Right lobe of liver (tissue), 6 donors: ENCODE measurements around the gene TBCE. TPM values are rescaled to one million over a fixed set of nuclear protein-coding genes. Genes with fewer than 3 reads are reported as not detected.

Experiments
- ATAC-seq, 4 donors: fragments of 200-7000 bp; cut with Tn5 transposase; one replicate each; pipeline ENCODE4 v1.9.1; 2020; ENCODE audit warnings: mild to moderate bottlenecking in 4 of 4, moderate library complexity in 4 of 4
- DNase-seq, 3 donors: peaks; one replicate each; pipeline ENCODE4 v3.0.0-alpha.2; 2020
- H3K27ac ChIP-seq, 3 donors: fragments of 200-600 bp; one replicate each; pipeline ENCODE4 v1.8.0; 2022
- H3K27me3 ChIP-seq, 2 donors: fragments of 200-600 bp; one replicate each; pipeline ENCODE4 v1.8.0; 2022
- H3K36me3 ChIP-seq, 4 donors: fragments of 200-600 bp; sonication (generic) in 1 of 4; one replicate each; pipeline versions ENCODE4 v1.5.1 to v1.8.0; 2017 to 2022; ENCODE audit warnings: control low read depth in 1 of 4
- H3K4me1 ChIP-seq, 4 donors: fragments of 200-600 bp; sonication (generic) in 1 of 4; one replicate each; pipeline versions ENCODE4 v1.5.1 to v1.8.0; 2017 to 2022; ENCODE audit warnings: control low read depth in 1 of 4
- H3K4me3 ChIP-seq, 3 donors: fragments of 200-600 bp; one replicate each; pipeline ENCODE4 v1.8.0; 2022
- H3K9me3 ChIP-seq, 4 donors: fragments of 200-600 bp; sonication (generic) in 1 of 4; one replicate each; pipeline versions ENCODE4 v1.5.1 to v1.8.0; 2017 to 2022; ENCODE audit warnings: control low read depth in 1 of 4
- CTCF ChIP-seq, 4 donors: fragments of 200-600 bp in 3 of 4; fragments of 450-650 bp in 1 of 4; IDR thresholded peaks; one replicate each; pipeline versions ENCODE4 v1.5.1 to v1.8.0; 2016 to 2022; ENCODE audit warnings: antibody characterized with exemption in 4 of 4, mild to moderate bottlenecking in 2 of 4
- POLR2A ChIP-seq: fragments of 450-650 bp; IDR thresholded peaks from one replicate; pipeline ENCODE4 v1.6.1; 2017; ENCODE audit warnings: antibody characterized with exemption, mild to moderate bottlenecking
- WGBS: methylation state at CpG from one replicate; pipeline ENCODE4 v1.1.6; 2018; ENCODE audit warnings: low coverage, low lambda C conversion rate; ENCODE audit not compliant: insufficient coverage; ENCODE audit errors: missing lambda C conversion rate; 5-methylcytosine and 5-hydroxymethylcytosine counted together
- intact Hi-C, 2 donors: fragments of 100-400 bp; cut with DNase I; formaldehyde crosslinking; loops; one replicate each; pipeline versions ENCODE4 v1.11.2 to v1.14.1; 2022
- total RNA-seq, 6 experiments: library from RNA; depleted of rRNA in 2 of 6; stranded (reverse); fragments of >200 nt in 2 of 6; fragmentation: NEBNext Ultra II Directional in 3 of 6; extraction: Animal tissue kit (Norgen Biotek cat#: 25700) in 3 of 6; gene quantifications; one replicate each; pipeline versions ENCODE4 v1.1.0 to v1.2.4, GENCODE V29; 2016 to 2023
- donor health status: DM: no; HTN: yes; CAD: no.
- donor health status: DM: no; HTN: no; CAD: no.
- donor health status: DM: no; HTN: no; CAD: no.
- donor health status: DM: no; HTN: yes; CAD: no.
- donor health status: DM: no; HTN: yes; CAD: no.

TBCE gene
- total RNA-seq, 6 experiments from 2014 or later = 11.2 to 16.6 (median 13.3) TPM

GRCh38 chr1:235470741-235471439 is 103.7 kb downstream of the TBCE start:
- Histone ChIP-seq H3K4me1 (no peaks in the 10 kb centered on the region), H3K4me3 (no peak overlapping the region), H3K9me3 (no peaks in the 10 kb centered on the region), H3K27ac (no peak overlapping the region), H3K36me3 (peaks cover 0 to 3% (median 0%) of the 10 kb centered on the region in 4 donors), H3K27me3 (no peaks in the 10 kb centered on the region)
- no peak for DNase-seq
- intact Hi-C loops = no loop called here
- no peak for ATAC-seq
- WGBS = 83% methylated on average over 6 of the region's 6 CpGs
- TF ChIP-seq CTCF (IDR thresholded peaks at IDR 0.05) (no peak), POLR2A (no peak)

- 91% methylated on average over 1 of the region's 1 CpG for WGBS
- no peaks in the 10 kb centered on the region for H3K9me3 ChIP-seq
Observed at GRCh38 chr1:235473806-235474205, 106.6 kb downstream of the TBCE start.

GRCh38 chr1:235483090-235483489 is 115.9 kb downstream of the TBCE start:
- Histone ChIP-seq H3K9me3 (no peaks in the 10 kb centered on the region), H3K27me3 (no peaks in the 10 kb centered on the region), H3K4me3 (no peak overlapping the region), H3K27ac (no peak overlapping the region), H3K4me1 (no peaks in the 10 kb centered on the region), H3K36me3 (peaks cover 0 to 13% (median 6%) of the 10 kb centered on the region in 4 donors)
- no peak for DNase-seq
- no peak for ATAC-seq
- intact Hi-C loops = no loop called here
- no peak for TF ChIP-seq CTCF (IDR thresholded peaks at IDR 0.05)
- no peak for TF ChIP-seq POLR2A
- 91% methylated on average over 5 of the region's 5 CpGs for WGBS

More at GRCh38 chr1:235473806-235474205, 106.6 kb downstream of the TBCE start:
- TF ChIP-seq CTCF (IDR thresholded peaks at IDR 0.05) (no peak), POLR2A (no peak)
- no peaks in the 10 kb centered on the region for H3K4me1 ChIP-seq
- no peaks in the 10 kb centered on the region for H3K27me3 ChIP-seq
- H3K4me3 ChIP-seq = no peak overlapping the region
- ATAC-seq (no peak), DNase-seq (no peak)
- intact Hi-C loops = no loop called here
- H3K27ac ChIP-seq = no peak overlapping the region
- peaks cover 0 to 3% (median under 1%) of the 10 kb centered on the region in 4 donors for H3K36me3 ChIP-seq

GRCh38 chr1:235485558-235485957 is 118.3 kb downstream of the TBCE start:
- ATAC-seq = no peak
- Histone ChIP-seq H3K4me3 (no peak overlapping the region), H3K27ac (no peak overlapping the region), H3K27me3 (no peaks in the 10 kb centered on the region), H3K4me1 (no peaks in the 10 kb centered on the region), H3K36me3 (no peaks in the 10 kb centered on the region), H3K9me3 (no peaks in the 10 kb centered on the region)
- DNase-seq = no peak
- 95% methylated on average over 2 of the region's 2 CpGs for WGBS
- TF ChIP-seq CTCF (IDR thresholded peaks at IDR 0.05) (no peak), POLR2A (no peak)
- intact Hi-C loops = no loop called here
